GM19397 (cell line): Measurements from ENCODE around the gene GALNT17.

Experiments
- ATAC-seq: cut with Tn5 transposase; IDR thresholded peaks from one replicate; pipeline ENCODE4 v1.9.1; 2021; ENCODE audit warnings: mild to moderate bottlenecking, moderate library complexity; ENCODE audit not compliant: unreplicated experiment

Gene GALNT17

DNA sequence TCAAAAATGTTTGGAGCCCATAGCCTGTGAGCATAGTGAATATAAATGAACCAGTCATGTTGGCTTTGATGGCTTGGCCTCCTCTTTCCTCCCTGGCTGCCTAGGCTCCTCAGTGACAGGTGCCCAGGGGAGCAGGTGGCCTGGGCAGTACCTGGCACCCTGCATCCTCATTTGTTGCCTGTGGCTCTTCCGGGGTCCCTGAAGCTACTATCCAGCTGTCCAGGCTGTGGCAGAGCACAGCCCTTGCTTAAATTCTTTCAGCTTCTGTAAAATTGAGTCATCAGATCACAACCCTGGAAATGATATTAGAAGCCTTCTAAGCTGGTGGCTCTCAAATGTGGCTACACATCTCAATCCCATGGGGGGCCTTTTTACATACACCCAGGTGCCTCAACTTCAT lies 525.4 kb downstream of the GALNT17 start:
- no peak for ATAC-seq

- no peak for ATAC-seq
Measured at GRCh38 chr7:71659622-71660021, 527.7 kb downstream of the GALNT17 start.

GRCh38 chr7:71661671-71662224 lies 529.8 kb downstream of the GALNT17 start:
- no peak for ATAC-seq

GRCh38 chr7:71665716-71666115 lies 533.8 kb downstream of the GALNT17 start:
- ATAC-seq, result no peak

GRCh38 chr7:71668572-71668971 lies 536.6 kb downstream of the GALNT17 start:
- no peak for ATAC-seq

- no peak for ATAC-seq
Measured at GRCh38 chr7:71679480-71679879, 547.5 kb downstream of the GALNT17 start.

DNA sequence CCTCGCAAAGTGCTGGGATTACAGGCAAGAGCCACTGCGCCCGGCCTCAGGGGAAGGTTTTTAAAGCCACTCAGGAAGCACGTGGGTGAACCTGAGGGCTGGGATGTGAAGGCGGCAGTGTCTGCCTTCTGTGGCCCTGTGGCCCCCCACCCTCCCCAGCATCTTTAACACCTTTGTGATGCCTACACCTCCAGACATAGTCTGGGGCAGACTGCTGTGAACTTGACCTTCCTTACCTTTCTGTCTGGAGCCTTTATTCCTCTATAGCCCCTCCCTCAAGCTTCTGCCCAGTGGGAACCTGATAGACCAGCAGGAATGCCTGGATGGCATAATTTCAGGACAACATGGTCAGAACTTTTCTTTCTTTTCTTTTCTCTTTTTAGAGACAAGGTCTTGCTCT lies 550.2 kb downstream of the GALNT17 start:
- ATAC-seq, result no peak

GRCh38 chr7:71682841-71683781 lies 551.2 kb downstream of the GALNT17 start:
- ATAC-seq, result no peak

- ATAC-seq, result no peak
Measured at GRCh38 chr7:71687286-71687685, 555.3 kb downstream of the GALNT17 start.

GRCh38 chr7:71687831-71688599 lies 556.1 kb downstream of the GALNT17 start:
- ATAC-seq, result no peak

DNA sequence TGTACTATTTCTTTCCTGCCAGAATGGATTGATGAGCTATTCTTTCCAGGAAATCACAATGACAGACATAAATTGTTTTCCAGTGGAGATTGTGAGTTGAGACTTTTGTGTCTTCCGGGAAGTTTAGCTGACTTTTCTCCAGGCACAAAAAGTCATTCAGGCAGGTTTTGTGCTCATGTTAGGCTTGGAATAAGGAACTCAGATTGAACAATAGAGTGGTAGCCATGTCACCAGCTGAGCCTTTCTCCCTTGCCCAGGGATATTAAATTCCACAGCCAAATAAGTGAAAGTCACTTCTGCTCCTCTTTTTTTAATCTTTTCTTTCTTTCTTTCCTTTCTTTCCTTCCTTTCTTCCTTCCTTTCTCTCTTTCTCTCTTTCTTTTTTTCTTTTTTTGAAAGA lies 559.6 kb downstream of the GALNT17 start:
- ATAC-seq, result no peak

- no peak for ATAC-seq
Measured at GRCh38 chr7:71694665-71695064, 562.7 kb downstream of the GALNT17 start.

GRCh38 chr7:71695186-71695585 lies 563.2 kb downstream of the GALNT17 start:
- no peak for ATAC-seq

- ATAC-seq, result no peak
Measured at GRCh38 chr7:71696511-71696910, 564.6 kb downstream of the GALNT17 start.

DNA sequence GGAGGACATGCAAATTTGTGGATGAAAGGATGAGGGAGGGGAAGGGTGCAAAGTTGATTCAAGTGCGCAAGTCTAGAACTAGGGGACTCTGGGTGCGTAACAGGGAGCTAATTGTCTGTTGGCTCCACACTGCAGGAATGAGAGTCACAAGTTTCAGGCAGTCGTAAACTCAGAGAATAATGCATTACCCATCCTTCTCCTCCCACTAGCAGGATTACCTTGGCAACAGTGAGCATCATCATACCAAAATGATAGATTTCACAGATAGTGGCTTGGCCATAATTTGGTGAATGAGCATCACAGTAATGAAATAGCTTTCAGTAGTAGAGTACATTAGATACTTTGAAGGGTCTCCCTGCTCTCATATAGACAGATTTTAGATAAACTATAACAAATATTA lies 565.5 kb downstream of the GALNT17 start:
- ATAC-seq, result no peak

- no peak for ATAC-seq
Measured at GRCh38 chr7:71705217-71705616, 573.3 kb downstream of the GALNT17 start.

DNA sequence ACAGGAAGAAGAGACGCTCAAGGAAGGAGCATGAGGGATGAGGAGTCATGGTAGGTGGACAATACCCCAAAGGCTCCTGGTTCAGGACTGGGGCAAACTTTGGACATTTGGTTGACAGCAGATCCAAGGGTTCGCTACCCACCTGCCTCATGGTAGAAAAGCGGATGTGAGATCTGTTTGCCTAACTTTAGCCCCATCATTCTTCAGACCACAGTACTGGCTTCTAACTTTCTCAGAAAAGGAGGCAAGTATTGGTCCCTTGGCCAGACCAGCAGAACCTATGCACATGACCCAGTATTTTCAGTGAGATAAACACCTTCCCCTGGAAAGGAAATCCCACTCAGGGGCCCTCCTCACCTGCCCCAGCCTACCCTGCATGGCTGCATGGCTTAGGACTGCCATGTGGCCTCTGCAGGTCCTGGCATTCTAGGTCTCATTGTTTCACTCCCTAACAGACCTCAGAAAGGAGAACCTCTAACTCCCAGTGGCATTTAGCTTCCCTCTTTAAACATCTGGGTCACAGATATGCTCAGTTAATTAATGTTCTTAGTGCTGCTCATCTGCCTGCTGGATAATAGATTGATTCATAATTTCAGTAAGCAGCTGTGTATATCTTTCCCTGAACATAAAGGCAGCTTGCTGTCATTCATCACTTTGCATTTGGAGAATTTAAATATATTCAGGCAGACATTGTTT lies 574.1 kb downstream of the GALNT17 start:
- ATAC-seq, result no peak

GRCh38 chr7:71706597-71706975 lies 574.6 kb downstream of the GALNT17 start:
- no peak for ATAC-seq

- no peak for ATAC-seq
Measured at GRCh38 chr7:71707041-71707440, 575.1 kb downstream of the GALNT17 start.

GRCh38 chr7:71708710-71709109 lies 576.8 kb downstream of the GALNT17 start:
- no peak for ATAC-seq

- no peak for ATAC-seq
Measured at GRCh38 chr7:71710442-71710841, 578.5 kb downstream of the GALNT17 start.
